GM13976 (cell line): ENCODE results near the gene MAML2.

Experiments
- DNase-seq: peaks from one replicate; pipeline ENCODE4 v3.0.0; 2012; ENCODE audit warnings: low spot score
- CTCF ChIP-seq: IDR thresholded peaks from 2 replicates; pipeline ENCODE4 v1.5.1; 2012; ENCODE audit warnings: borderline replicate concordance, mild to moderate bottlenecking; ENCODE audit not compliant: insufficient read depth; ENCODE audit errors: extremely low read depth, missing control alignments, control extremely low read depth
- in situ Hi-C: fragments of 300-500 bp; cut with MboI; formaldehyde crosslinking; loops from one replicate; pipeline ENCODE4 v1.12.0; 2022; ENCODE audit warnings: low sequenced_read_pairs, mixed read lengths, inconsistent platforms; ENCODE audit not compliant: unreplicated experiment

MAML2 gene

GRCh38 chr11:96358321-96358720 lies 15.3 kb upstream of the MAML2 start:
- DNase-seq = no peak
- no peak for TF ChIP-seq CTCF
- in situ Hi-C loops = no loop called here

DNA sequence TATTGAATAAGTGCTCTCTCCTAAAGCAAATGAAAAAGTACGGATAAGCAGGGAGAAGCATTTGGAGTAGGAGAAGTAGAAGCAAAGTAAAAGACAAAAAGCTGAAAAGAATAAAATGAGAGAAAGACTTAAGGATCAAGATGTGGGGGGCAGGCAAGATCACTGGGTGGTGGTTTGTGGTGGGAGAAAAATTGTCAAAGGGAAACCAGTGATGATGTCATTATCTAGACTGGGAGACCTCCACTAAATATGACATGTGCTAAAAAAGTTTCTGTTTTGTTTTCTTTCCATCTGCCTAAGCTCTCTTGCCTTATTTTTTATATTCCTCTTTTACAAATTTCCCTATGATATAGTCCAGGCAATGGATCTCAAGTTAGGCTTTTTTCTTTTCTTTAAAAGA lies 14.8 kb upstream of the MAML2 start:
- in situ Hi-C loops = no loop called here
- no peak for TF ChIP-seq CTCF
- peak; percentile 31 for DNase-seq

DNA sequence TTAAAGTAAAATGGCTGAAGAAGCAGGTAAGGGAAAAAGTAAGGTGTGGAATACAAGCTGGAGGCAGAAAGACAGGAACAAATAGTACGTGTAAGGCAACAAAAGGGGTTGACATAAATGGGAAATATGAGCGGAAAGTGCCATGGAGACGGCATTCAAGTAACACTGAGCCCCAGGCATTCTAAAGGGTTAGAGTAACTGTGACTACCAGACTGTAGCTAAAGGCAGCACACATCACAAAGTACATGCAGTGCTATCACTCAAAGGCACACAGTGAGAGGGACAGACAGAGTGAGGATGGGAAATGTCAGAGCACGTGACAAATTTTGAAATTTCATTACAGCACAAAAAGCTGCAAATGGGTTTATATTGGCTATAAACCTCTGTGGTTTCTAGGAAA lies 13.9 kb upstream of the MAML2 start:
- in situ Hi-C loops = no loop called here
- DNase-seq = no peak
- TF ChIP-seq CTCF = no peak

GRCh38 chr11:96342014-96342960 lies 708 bp downstream of the MAML2 start:
- peak; percentile 29 for DNase-seq
- in situ Hi-C loops = no loop called here

DNA sequence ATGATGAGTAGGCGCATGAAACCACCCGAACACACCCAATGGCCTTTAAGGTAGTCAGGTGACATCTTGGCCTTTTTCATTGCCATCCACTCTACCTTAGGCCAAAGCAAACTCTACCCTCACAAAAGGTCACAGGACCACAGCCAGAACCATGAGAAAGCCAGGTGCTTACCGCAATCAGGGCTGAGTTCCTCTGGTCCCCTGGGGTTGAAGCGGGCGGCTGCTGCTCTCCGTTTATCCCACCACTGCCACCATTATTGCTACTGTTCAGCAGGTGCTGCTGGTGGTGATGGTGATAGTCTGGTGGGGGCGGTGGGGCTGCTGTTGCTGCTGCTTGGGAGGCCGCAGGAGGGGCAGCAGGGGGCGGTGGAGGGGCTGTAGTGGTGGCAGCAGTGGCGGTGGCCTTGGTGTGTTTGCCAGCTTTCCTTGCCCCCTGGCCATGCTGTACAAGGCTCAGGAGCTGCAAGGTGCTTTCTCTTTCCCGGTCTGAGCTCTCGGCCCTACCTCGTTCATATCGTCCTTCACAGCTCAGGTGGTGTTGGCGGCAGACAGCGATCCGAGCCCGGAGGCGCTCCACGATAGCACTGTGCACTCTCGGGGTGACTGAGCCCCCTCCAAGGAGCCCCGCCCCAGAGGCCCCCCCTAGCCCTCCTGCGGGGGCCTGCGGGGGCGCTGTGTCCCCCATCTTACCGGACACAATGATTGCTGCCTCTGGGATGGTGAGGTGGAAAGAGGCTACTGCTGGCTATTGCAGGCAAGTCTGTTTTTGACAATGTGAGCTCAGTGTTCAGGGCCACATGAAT lies 1.6 kb downstream of the MAML2 start:
- in situ Hi-C loops = no loop called here
- peak; percentile 72 for DNase-seq
- no peak for TF ChIP-seq CTCF

More at GRCh38 chr11:96342014-96342960, 708 bp downstream of the MAML2 start:
- TF ChIP-seq CTCF = no peak

GRCh38 chr11:96340555-96340885 lies 2.5 kb downstream of the MAML2 start:
- in situ Hi-C loops = no loop called here
- DNase-seq = no peak
- TF ChIP-seq CTCF = no peak
